AML-193 (cell line): Measurements from ENCODE around the gene SORCS2.

Experiments used
- DNase-seq, 2 experiments: peaks; one replicate each; lab custom pipeline; 2025; lab: John Stamatoyannopoulos, UW

SORCS2 gene

GRCh38 chr4:7620086-7620813, 427.9 kb downstream of the SORCS2 start:
- DNase-seq, result no peak

- DNase-seq, result no peak
Observed at GRCh38 chr4:7620814-7621176, 428.5 kb downstream of the SORCS2 start.

GRCh38 chr4:7621252-7622035, 429.1 kb downstream of the SORCS2 start:
- DNase-seq, result no peak

GRCh38 chr4:7622371-7622770, 430.0 kb downstream of the SORCS2 start:
- DNase-seq, result no peak

GRCh38 chr4:7623468-7623867, 431.1 kb downstream of the SORCS2 start:
- no peak for DNase-seq

GRCh38 chr4:7624396-7624980, 432.1 kb downstream of the SORCS2 start:
- DNase-seq, result no peak

- no peak for DNase-seq
Observed at GRCh38 chr4:7625071-7625470, 432.7 kb downstream of the SORCS2 start.

GRCh38 chr4:7626531-7626930, 434.2 kb downstream of the SORCS2 start:
- no peak for DNase-seq

- DNase-seq, result no peak
Observed at GRCh38 chr4:7627251-7628250, 435.2 kb downstream of the SORCS2 start.

- DNase-seq, result no peak
Observed at GRCh38 chr4:7628432-7628831, 436.1 kb downstream of the SORCS2 start.

- no peak for DNase-seq
Observed at GRCh38 chr4:7629501-7630254, 437.3 kb downstream of the SORCS2 start.

- no peak for DNase-seq
Observed at GRCh38 chr4:7630568-7631287, 438.4 kb downstream of the SORCS2 start.

GRCh38 chr4:7631288-7632014, 439.1 kb downstream of the SORCS2 start:
- DNase-seq, result no peak

GRCh38 chr4:7632341-7632740, 440.0 kb downstream of the SORCS2 start:
- DNase-seq, result no peak

GRCh38 chr4:7632971-7633370, 440.6 kb downstream of the SORCS2 start:
- no peak for DNase-seq

GRCh38 chr4:7634661-7635251, 442.4 kb downstream of the SORCS2 start:
- DNase-seq, result no peak

- no peak for DNase-seq
Observed at GRCh38 chr4:7635445-7636239, 443.3 kb downstream of the SORCS2 start.

- no peak for DNase-seq
Observed at GRCh38 chr4:7636240-7636508, 443.8 kb downstream of the SORCS2 start.

- no peak for DNase-seq
Observed at GRCh38 chr4:7637139-7637538, 444.8 kb downstream of the SORCS2 start.
